ENCODE data around the gene CSNK1D.
"Not testable (repeated sequence)": the region's sequence is repeated elsewhere in the genome, so short reads cannot be mapped to it uniquely, and the experiment has no call there.

CSNK1D gene

DNA sequence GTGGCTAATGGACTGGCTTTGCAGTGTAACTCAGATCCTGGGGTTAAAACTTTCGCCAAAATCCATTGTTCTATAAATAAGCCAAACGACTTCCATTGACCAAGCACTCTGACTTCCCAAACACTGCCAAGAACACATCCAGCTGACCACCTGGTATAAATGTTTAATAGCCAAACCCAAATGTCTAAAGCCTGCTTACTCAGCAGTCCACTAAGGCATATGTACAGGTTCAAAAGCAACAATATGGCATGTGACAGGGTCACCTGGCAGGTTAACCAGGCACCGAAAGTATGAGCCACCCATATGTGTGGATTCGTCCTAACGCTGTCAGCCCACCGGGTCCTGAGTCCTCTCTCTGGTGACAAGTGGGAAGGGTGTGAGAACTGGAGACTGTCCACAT, 2.1 kb downstream of the CSNK1D start:
- no peak for DNase-seq

DNA sequence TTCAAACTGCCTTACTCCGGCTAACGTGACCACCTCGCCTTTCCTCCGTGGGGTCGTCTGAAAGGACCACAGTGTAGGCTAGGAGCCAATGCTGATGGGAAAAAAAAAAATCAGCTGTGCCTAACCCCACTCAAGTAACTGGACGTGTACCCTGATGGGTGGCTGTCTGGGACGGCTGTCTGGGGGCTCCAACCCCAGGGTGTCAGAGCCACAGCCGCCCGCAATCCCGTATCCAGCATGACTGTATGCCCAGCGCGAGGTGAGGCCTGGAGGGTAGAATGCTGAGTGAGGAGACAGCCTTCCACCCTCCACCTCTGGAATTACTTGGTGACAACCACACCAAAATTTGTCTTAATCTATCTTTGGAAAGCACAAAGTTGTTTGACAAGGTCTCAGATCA, 2.8 kb downstream of the CSNK1D start:
- DNase-seq, result no peak

DNA sequence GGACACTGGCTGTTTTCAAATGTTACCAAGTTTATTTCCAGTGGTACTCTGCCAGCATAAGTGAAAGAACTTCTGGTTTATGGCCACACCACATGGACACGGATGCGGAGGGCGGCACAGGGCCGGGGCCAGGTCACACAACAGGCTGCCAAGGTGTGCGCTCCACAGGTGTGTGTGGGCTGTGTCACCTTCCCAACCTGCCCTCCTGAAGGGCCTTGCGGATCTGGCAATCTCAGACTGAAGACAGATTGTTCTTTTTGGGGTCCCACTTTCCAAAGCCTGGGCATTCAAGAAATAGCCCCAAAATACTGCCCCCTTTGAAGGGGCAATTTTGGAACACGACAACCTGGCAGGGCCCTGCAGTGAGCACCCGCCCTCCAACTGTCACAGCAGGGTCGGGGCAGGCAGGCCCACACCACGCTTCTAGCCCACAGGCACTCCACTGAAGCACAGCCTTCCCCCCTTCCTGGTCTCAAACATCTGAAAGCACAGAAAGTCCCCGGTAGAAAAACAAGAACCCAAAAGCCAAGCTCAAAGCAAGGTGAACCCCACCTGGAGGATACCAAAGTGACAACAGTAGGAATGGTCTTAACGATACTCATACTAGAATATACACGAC, 3.5 kb downstream of the CSNK1D start:
- no peak for DNase-seq

DNA sequence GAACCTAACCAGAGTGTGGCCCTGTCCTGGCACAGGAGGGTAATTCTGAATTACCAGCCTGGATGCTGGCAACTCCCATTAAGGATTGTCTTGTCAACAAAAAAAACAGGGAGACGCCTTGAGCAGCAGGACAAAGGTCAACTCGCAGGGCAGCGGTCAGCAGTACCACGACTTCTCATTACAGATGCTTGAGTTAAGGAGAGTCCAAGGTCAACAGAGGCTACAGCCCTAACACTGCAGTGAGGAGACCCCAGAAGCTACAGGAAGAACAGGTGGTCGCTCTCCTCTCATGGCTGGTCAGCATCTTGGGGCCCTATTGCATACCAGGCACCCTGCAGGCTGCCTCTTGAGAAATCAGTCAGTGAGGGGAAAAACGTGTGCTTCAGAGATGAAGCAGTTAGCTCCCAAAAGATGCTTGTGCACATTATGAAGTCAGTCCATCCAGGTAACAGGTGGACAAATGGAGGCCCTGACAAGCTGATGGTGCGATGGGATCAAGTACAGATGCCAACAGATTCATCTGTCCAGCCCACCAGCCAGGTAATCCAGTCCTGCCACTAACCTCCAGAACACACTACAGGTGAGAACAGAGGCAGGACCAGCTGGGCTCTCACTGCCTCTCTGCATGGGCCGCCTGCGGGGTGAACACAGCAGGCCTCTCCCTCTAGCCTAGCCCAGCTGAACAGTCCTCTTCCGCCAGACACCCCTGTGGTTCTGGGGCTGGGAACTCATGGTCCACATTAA, 4.2 kb downstream of the CSNK1D start:
- DNase-seq, result no peak

DNA sequence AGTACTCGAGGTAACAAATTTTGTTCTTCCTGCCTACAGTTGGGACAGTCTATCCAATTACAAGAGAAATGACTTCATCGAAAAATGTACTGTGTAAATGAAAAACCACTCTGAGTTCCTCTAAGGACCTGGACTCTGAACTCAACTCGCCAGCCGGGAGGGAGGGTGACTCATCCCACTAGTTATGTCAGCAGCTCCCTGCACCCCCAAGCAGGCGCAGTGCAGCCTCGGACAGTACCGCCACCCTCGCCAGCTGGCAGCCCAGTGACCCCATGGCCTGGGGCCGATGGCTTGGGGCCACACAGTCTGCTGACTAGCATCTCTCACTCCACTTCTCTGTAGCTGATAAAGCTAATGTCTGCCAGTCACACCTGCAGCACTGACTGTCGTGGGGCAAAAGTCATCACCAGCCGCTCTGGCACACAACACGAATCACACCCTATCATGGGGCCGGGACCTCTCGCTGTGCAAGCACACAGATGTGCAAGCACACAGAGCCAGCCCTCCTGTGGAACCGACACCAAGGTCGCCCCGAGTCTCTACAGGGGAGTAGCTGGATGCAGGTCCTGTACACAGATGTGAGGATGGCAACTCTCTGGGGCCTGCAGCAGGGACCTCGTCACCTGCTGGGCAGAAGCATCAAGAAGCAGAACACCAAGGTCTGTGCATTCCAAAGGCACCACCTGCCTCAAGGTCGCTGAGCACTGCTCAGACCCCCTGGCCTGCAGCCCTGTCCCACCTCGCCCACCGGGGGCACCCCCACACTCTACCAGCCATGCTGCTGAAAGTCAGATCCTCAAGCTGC, 5.7 kb downstream of the CSNK1D start:
- peak; percentile 80 for DNase-seq

DNA sequence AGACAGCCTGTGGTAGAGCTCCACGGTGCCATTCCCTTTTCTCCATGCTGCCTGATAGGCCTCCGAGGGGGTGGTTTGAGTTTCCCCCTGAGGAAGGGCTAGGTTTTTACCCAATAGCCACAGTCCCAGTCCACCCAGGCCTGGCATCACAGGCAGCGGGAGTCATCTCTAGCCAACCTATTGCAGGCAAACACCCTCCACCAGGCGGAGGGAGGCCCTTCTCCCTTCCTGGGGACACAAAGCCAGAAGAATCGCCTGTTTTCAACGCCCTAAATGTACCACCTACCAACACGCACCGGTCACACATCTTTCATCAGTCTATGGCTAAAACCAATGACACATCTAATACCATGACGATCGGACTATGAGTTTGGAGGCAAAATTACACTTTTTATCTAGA, 7.4 kb downstream of the CSNK1D start:
- no peak for DNase-seq

DNA sequence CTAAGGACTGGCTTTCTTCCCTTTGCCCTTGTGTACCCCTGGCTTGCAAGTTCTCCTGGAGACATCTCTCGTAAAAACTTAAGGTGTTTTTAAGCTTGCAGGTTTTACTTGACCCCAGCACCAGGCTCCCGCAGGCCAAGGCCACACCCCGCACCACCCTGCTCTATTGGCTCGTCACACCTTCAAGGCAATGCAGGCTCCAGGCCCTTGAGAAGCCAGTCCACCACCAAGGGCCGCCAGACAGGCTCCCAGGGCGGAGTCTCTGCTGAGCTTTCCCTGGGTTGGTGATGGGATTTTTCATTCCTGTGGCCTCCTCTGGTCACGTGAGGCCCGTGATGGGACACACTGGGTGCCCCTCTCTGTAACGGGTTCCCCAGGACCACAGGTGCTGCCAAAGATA, 9.9 kb downstream of the CSNK1D start:
- no peak for DNase-seq

DNA sequence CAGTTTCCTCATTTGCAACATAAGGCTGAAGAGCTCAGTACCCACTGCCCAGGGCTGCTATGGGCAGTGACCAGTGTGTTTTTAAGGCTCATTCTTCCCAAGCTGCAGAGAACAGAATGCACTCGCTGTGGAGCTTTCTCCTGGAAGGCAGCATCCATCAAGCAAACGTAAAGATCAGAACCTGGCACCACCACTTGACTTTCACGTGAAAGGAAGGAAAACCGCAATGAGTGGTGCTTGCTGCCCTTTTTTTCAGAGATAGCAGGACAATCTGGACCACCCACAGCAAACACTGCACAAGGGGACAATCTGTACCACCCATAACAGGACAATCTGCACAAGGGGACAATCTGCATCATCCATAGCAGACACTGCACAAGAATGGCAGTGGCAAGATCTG, 11.2 kb downstream of the CSNK1D start:
- no peak for DNase-seq

DNA sequence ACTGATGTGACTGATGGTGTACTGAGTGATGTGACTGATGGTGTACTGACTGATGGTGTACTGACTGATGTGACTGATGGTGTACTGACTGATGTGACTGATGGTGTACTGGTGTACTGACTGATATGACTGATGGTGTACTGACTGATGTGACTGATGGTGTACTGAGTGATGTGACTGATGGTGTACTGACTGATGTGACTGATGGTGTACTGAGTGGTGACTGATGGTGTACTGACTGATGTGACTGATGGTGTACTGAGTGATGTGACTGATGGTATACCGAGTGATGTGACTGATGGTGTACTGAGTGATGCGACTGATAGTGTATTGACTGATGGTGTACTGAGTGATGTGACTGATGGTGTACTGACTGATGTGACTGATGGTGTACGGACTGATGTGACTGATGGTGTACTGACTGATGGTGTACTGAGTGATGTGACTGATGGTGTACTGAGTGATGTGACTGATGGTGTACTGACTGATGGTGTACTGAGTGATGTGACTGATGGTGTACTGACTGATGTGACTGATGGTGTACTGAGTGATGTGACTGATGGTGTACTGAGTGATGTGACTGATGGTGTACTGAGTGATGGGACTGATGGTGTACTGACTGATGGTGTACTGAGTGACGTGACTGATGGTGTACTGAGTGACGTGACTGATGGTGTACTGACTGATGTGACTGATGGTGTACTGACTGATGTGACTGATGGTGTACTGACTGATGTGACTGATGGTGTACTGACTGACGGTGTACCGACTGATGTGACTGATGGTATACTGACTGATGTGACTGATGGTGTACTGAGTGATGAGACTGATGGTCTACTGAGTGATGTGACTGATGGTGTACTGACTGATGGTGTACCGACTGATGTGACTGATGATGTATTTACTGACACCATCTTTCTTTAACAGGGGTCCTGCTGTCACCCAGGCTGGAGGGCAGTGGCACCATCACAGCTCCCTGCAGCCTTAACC, 13.2 kb downstream of the CSNK1D start:
- not testable (repeated sequence) for DNase-seq

DNA sequence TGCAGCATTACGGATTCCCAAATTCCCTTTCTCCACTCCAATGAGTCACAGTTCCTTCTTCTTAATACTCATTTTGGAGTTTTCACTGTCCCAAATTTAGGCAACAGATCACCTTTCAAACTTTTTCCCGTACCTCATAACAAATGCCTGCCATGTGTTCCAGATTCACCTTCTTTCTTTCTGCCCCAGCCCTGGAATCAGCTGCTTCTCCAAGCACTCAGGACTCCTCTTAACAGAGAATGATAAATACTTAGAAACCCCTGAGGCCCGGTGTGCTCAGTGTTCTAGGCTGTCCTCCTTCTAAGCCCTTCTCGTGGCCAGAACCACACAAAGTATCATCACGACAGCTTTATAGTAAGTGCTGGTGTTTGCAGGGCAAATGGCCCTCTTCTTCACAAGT, 14.9 kb downstream of the CSNK1D start:
- no peak for DNase-seq

DNA sequence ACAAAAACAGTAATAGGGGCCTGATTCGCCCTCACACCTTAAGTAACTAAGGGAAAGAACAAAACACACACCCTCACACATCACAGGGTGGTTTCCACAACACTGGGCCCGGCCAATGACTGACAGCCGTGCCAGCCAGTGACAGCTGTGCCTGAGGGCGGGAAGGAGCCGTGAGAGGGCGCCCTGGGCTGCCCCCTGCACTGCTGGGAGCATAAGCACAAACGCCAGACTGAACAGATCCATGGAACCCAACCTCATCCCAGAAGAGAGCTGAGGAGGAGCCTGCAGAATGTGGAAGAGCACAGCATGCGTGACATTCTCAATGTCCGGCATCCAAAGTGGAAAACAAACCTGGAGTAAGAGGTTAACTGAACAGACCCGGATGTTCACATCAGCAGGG, 16.0 kb downstream of the CSNK1D start:
- no peak for DNase-seq

DNA sequence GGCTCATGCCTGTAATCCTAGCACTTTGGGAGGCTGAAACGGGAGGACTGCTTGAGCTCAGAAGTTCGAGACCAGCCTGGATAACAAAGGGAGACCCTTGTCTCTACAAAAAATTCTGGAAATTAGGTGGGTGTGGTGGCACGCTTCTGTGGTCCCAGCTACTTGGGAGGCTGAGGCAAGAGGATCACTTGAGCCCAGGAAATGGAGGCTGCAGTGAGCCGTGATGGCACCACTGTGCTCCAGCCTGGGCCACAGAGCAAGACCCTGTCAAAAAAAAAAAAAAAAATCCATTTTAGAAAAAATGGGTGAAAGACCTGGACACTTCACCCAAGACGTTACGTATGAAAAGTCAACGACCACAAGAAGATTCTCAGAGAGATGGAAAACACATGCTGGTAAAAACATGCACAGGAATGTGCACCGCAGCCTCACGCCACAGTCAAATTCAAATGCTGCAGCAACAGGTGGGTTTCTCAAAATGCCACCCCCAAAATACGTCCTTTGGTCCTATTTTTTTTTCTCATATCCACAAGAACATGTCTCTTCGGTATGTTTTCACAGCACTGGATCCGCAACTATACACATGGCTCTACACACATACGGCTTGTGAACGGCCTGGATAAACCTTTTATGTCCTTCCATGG, 17.1 kb downstream of the CSNK1D start:
- no peak for DNase-seq

DNA sequence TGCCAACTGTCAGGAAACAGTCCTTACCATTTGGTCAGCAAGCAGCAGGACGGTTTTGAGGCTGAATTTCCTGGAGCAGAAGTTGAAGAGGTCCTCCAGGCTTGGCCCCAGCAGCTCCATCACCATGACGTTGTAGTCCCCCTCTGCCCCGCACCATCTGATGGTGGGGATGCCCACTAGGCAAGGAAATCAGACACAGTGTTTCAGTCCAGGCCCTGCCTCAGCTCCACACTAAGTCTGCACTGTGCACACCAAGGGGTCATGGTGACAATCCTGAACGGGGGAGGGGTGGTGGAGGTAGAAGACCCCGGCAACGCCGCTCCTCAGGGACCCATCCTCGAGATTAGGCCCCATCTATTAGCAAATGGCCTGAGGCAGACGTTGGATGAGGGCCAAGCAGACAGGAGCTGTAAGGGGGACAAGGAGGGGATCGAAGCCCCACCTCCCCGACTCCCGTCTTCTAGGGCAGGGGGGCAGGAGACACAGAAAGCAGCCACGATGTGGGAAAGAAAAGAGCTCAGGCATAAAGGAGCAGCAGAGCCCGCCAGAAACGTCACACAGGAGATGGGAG, 18.0 kb downstream of the CSNK1D start:
- DNase-seq, result no peak

DNA sequence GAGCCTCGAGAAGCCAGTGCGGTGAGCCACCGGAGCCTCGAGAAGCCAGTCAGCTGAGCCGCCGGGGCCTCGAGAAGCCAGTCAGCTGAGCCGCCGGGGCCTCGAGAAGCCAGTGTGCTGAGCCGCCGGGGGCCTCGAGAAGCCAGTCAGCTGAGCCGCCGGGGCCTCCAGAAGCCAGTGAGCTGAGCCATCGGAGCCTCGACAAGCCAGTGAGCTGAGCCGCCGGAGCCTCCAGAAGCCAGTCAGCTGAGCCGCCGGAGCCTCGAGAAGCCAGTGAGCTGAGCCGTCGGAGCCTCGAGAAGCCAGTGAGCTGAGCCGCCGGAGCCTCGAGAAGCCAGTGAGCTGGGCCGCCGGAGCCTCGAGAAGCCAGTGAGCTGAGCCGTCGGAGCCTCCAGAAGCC, 18.8 kb downstream of the CSNK1D start:
- DNase-seq, result not testable (repeated sequence)

DNA sequence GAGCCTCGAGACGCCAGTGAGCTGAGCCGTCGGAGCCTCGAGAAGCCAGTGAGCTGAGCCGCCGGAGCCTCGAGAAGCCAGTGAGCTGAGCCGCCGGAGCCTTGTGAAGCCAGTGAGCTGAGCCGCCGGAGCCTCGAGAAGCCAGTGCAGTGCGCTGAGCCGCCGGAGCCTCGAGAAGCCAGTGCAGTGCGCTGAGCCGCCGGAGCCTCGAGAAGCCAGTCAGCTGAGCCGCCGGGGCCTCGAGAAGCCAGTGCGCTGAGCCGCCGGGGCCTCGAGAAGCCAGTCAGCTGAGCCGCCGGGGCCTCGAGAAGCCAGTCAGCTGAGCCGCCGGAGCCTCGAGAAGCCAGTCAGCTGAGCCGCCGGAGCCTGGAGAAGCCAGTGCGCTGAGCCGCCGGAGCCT, 19.4 kb downstream of the CSNK1D start:
- DNase-seq, result not testable (repeated sequence)

DNA sequence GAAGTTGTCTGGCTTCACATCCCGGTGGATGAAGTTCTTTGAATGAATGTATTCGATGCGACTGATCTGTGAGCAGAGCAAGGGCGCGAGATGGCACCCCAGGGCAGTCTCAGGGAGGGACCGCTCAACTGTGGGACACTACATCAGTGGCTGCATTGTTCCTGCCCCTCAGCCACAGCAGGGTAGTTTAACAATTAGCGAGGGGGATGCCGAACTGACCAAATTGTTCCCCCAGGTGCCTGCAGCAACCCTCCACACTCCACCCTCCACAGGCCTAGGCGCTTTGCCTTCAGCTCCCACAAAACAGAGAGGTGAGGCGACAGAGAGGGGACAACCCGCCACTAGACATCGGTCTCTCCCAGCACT, 20.3 kb downstream of the CSNK1D start:
- DNase-seq, result no peak

DNA sequence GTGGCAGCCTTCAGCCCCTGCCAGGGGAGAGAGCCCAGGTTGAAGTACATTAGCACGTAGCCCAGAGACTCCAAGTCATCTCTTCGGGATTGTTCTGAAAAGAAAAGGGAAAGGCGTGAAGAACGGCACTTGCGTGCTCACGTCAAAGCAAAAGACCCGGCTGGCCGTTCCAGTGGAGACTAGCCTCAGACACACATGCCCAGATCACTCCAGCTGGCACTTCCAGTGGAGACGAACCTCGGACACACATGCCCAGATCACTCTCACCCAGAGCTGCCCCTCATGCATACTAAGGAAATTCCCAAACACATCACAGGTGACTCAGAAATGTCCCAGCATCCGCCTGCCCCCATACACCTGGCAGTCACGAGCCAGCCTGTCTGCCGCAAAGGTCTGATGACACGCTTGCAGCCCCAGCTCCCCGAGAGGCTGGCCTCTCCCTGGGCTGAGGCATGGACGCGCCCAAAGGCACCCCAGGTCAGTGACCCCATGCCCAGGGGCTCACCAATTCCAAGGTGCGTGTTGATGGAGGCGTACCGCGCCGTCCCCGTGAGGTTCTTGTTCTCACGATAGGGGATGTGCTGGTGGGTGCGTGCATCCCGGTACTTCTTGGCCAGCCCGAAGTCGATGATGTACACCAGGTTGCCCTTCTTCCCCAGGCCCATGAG, 20.9 kb downstream of the CSNK1D start:
- no peak for DNase-seq

DNA sequence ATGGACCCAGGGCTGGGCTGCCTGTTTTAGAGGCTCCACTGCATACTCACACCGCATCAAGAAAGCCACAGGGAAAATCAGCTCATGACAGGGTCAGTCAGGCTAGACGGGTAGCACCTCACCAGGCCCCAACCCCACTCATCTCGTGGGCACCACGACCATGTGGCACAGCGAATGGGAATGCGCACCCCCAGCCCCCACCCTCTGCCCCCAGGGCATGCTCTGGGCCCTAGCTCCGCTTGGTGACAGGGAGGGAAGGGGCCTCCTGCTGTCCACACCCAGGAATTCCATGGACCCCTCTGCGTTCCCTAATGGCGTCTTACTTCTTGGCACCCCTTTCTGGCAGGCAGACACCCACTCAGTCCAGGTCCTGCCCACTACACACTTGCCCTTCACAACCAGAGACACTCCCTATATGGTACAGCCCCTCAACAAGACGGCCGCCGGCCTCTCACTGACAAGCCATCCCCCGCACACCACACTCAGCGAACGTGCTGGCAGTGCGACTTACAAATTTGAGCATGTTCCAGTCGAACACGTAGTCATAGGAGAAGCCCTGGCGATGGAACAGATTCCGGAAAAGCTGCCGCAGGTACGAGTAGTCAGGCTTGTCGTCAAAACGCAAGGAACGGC, 22.5 kb downstream of the CSNK1D start:
- no peak for DNase-seq

DNA sequence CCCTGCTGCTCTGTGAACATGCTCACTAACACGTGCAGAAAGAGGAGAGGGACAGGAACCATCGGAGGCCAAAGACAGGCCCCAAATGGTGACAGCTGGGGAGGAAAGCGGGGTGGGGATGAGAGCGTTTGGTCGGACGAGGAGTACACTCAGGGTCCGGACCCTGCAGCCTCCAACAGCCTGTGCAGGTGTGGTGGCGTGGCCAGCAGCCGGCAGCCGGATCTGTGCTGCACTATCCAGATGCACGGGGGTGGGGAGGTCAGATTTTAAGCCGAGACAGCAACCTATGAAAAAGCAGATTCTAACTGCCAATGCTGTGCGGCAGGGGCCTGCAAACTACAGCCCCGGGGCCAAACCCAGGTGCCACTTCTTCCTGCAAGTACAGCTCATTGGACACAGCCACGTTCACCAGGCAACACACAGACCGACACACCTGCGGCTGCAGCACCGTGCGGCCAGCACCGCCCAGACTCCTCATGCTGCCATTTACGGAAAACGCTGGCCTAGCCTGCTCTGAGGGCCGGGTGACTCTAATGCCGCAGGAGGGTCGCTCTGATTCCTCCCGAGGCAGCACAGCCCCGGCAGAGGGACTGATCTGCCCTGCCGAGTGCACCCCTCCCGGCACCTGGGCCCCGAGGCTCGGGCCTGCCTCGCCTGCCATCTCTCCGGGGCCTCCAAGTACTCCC, 23.5 kb downstream of the CSNK1D start:
- DNase-seq, result no peak

All from T1000 (cell line).